ENCODE measurements around the gene DQX1.

The DQX1 gene

GRCh38 chr2:74507926-74508520 is 18.0 kb downstream of the DQX1 start:
- DNase-seq: no peak

GRCh38 chr2:74507145-74507925 is 18.7 kb downstream of the DQX1 start, which contains the start of gene PCGF1:
Gene PCGF1 (minus strand): TSS chr2:74507695. CDS start chr2:74507668, 27 bp downstream.
- DNase-seq: peak; percentile 99

GRCh38 chr2:74505448-74506246 is 20.4 kb downstream of the DQX1 start:
- DNase-seq: no peak

DNA sequence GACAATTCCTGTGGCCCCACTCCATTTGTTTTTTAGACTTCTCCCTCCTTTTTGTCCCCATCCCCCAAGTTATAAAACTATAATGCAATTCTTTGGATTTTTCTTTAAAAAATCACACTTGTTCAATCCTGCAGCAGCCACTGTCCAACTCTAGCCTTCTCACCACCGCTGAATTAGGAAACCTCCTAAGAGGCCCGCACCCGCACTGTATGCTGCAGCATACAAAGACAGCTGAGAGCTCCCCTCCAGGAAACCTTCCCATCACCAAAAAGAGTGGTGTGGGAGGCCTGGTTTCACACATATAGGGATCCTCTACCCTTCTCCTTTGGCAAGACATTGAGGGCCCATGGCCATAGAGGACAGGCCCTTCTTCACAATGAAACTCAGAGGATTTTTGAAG is 21.4 kb downstream of the DQX1 start:
- DNase-seq: no peak

- no peak for DNase-seq
These were observed 22.2 kb downstream of the DQX1 start for GRCh38 chr2:74503506-74504475.

GRCh38 chr2:74502720-74503505 is 23.1 kb downstream of the DQX1 start:
- DNase-seq: peak; percentile 62

GRCh38 chr2:74502147-74502719 is 23.8 kb downstream of the DQX1 start:
- no peak for DNase-seq

DNA sequence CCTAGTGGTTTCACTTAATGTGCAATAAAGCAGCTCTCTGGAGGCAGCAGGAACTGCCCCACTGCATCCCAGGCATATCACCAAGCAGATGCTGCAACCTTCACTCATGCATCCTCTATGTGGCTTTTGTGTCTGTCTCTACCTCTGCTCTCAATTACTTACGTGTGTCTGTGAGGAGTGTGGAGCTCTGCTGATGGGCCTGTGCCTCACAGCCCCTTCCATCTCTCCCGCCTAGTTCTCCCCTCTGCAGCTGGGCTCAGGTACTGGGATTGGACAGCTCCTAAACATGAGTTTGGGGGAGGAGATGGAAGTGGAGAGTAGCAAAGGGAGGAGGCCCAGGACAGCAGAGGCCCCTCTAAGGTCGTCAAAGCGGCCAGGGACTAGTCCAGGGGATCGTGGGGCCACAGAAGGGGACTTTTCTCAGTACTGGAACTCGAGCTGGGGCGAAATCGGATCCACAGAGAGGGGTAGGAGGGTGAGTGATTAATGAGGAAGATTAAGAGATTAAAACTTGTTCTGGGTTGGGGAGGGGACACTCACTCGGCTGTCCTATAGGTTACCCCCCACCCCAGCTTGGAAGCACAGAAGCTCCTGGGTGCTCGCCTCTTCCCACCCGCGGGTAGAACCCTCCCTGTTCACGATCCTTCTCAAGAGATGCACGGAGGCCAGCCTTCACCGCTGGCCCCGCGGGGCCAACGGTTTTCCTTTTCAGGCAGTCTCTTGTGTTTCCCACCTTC is 24.5 kb downstream of the DQX1 start:
- no peak for DNase-seq

DNA sequence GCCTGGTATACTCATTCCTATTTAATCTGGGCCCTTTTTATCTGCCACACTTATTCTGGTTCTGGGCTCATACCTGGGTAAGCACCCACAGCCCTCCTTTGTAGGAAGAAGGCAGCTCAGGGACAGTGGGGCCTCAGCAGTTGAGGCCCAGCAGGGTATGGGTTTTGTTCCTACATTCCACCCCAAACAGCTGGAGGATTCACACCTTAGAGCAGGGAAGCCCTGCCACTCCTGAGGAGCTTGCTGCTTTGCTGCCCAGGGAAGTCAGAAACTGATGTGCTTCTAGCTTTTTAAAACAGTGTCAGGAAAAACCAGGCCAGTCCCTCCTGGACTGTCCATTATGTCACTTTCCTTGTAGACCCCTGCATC is 25.5 kb downstream of the DQX1 start:
- no peak for DNase-seq

GRCh38 chr2:74499940-74500577 is 26.0 kb downstream of the DQX1 start:
- no peak for DNase-seq

DNA sequence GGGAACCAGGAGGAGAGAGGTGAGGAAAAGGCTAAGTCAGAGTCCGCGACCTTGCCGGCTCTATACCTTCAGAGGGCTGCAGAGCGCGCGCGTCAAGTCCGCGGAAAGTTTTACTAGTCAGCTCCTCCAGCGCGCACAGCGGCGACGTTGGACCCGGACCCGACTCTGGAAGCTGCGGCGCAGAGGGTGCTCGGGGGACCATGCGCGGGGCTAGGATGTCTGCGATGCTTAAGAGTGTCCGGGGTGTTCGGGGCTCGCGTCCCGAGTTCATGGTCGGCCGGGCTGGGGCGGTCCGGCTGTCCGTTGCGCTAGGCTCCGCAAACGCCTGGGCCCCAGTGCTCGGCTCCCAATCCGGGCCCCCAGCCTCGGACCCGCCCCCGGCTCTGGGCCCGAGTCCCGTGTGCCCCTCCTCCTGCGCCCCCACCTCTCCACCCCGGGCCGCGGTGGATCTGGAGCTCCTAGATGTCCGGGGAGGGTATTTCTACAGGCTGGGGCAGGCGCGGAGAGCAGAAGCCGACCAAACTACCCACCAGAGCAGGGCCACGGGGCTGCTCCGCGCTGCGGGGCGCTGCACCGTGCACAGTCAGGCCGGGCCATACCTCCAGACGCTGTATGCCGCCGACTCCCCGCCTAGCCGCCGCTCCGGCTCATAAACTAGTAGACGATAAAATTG is 26.6 kb downstream of the DQX1 start, which contains the start of gene LBX2:
LBX2 (minus strand) TSS at position 337 of the 673 bp plus-strand sequence; CDS start at position 271, 66 bp downstream.
- no peak for DNase-seq

GRCh38 chr2:74498500-74499266 is 27.3 kb downstream of the DQX1 start:
- no peak for DNase-seq

GRCh38 chr2:74497777-74498499 is 28.1 kb downstream of the DQX1 start:
- peak; percentile 56 for DNase-seq

DNA sequence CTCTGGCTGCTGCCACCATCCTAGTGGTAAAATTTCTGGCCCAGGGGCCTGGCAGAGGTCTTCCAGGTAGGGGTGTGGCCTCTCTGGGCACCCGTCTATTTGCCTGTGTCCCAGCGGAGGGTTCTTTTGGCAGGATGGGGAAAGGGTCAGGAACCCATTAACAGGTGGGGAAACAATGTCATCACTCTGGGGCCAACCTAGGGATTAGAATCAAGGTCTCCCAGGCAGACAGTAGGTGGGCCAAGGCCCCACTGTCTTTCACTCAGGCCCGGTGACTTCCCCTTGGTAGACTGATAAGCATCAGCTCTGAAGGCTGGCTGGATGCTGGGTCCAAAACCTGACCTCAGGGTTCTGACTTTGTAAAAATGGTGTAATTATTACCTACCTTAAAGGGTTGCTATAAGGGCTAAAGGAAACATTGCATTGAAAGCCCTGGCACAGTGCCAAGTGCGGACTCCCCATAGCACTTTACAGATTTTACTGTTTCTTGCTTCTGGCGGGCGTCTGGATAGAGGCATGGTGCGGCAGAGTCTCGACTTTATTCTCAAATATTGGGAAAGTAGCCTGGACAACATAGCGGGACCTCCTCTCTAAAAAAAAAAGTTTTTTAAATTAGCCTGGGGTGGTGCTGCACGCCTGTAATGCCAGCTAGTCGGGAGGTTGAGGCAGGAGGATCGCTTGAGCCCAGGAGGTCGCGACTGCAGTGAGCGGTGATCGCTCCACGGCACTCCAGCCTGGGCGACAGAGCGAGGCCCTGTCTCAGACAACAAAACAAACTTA is 28.8 kb downstream of the DQX1 start:
- DNase-seq: no peak

DNA sequence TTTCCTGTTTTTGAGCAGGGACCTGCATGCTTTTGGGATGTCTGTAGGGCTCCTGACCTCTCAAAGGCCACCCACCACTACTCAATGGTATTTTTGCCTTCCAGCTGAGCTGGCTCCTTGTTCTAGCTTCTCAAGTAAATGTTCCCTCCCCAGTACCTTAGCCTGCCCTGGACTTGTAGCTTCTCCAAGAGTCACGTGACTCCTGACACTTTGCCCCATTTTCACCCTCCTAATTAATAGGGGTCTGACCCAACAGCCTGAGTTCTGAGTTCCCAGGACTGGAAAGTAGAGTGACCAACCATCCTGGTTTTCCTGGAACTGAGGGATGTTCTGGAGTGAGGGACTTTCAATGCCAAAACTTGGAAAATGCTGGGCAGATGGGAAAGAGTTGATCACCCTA is 30.6 kb downstream of the DQX1 start:
- DNase-seq: no peak

GRCh38 chr2:74493546-74493945 is 32.5 kb downstream of the DQX1 start:
- no peak for DNase-seq
